CD4-positive, alpha-beta T cell treated with Interleukin-15 for 4 hours (primary cell): ENCODE results near the gene TEX13D.
"Not testable (repeated sequence)": the region's sequence is repeated elsewhere in the genome, so short reads cannot be mapped to it uniquely, and the experiment has no call there.

Experiments
- DNase-seq: peaks from one replicate; pipeline ENCODE4 v3.0.0-alpha.2; 2020; ENCODE audit warnings: low spot score

TEX13D gene

DNA sequence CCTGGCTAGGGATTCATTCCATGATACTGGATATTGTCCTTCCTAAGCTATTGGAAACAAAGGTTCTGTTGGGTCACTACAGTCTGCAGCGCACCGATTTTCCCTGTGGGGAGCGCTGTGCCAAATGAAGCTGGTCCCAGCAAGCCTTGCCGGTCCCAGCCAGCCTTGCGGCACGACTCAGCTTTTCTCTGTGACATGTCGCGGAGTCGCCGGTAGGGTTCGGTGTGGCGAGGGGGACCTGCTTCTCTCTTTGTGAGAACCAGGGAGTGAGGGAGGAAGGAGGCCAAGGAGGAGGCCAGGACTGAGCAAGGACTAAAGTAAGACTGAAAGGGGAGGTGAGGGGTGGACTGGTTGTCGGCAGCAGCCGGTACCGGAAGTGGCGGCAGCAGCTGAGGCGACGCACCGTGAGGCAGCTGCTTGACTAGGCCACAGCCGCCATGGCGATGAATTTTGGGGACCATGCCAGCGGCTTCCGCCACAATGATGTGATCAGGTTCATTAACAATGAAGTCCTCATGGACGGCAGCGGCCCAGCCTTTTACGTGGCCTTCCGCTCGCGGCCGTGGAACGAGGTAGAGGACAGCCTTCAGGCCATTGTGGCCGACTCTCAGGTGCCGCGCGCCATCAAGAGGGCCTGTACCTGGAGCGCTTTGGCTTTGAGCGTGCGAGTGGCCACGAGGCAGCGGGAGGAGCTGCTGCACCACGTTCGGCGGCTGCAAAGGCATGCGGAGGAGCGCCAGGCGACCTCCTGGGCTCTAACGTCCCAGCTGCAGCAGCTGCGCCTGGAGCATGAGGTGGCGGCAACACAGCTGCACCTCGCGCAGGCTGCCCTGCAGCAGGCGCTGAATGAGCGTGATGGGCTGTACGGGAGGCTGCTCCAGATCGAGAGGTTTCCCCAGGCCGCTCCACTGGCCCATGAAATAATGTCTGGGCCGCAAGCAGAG, at the start of gene TEX13D:
Gene TEX13D, plus strand, starts transcription at position 180 of the 944 bp plus-strand sequence. Its CDS starts 258 bp downstream, at position 438.
- DNase-seq = no peak

GRCh38 chrX:124289443-124289842, 43.0 kb upstream of the TEX13D start:
- no peak for DNase-seq

DNA sequence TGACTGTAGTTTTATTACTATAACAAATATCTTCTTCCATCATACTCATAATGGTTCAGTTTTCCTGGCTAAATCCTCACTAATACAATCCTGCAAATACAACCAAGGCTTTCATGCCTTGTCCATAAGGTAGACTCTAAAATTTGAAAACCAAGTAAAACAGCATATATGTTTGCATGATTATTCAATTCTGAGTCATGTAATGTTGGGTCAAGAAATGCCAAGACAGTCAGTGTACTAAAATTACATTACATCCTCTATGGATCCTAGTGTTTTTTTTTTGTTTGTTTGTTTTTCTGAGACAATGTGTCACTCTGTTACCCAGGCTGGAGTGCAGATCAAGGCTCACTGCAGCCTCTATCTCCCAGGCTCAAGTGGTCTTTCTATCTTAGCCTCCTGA, 38.6 kb upstream of the TEX13D start:
- no peak for DNase-seq

GRCh38 chrX:124299323-124299722, 33.1 kb upstream of the TEX13D start:
- DNase-seq = not testable (repeated sequence)

- DNase-seq = peak; percentile 28
Observed at GRCh38 chrX:124300405-124300804, 32.1 kb upstream of the TEX13D start.

- no peak for DNase-seq
Observed at GRCh38 chrX:124307253-124307907, 25.1 kb upstream of the TEX13D start.

DNA sequence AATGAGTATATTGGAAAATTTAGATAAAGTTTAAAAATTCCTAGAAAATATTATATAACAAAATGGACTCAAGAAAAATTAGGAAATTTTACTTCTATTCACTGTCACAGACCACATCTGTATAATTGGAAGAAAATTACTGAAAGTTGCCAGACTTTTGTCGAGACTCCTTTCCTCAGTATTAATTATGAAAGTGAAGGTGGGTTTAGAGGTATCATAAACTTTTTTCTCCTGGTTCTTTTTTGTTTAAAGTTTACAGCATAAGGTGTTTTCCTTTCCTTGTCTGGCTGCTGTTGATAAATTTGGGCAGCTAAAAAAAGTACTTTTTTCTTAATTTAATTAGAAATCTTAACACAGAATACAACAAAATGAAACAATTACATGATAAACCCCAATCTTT, 6.7 kb upstream of the TEX13D start:
- no peak for DNase-seq

DNA sequence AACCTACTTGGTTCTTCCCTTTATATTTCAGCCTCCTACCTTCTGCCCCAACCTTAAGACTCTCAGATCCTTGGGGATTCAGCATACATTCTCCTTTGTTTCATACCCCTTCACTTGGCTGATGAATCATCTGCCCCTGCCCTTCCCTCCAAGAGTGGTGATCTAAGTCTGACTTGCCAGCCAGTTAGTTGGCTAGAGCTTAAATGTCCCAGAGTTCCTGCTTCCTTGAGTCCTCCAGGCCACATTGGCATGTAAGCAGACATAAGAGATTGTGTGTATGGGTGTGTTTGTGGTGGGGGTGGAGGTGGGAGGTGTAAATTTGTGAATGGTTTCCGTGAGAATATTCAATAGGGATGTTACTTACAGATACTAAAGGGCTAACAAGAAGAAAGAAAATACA, 3.7 kb upstream of the TEX13D start:
- DNase-seq = no peak

DNA sequence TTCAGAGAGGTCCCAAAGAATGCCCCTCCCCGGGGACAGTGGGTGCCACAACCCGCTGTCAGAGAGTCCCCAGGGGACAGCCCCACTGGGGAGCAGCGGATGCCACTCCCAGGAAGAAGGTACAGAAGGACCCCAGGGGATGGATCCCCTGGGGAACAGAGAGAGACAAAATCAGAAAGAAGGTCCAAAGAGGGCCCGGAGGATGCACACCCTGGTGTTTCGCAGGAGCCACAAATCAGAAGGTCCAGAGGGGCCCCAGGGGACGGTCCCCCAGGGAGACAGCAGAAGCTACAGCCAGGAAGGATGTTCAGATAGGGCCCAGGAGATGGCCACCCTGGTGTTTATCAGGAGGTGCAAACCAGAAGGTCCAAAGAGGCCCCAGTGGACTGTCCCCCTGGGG, 1.4 kb downstream of the TEX13D start:
- DNase-seq = no peak

DNA sequence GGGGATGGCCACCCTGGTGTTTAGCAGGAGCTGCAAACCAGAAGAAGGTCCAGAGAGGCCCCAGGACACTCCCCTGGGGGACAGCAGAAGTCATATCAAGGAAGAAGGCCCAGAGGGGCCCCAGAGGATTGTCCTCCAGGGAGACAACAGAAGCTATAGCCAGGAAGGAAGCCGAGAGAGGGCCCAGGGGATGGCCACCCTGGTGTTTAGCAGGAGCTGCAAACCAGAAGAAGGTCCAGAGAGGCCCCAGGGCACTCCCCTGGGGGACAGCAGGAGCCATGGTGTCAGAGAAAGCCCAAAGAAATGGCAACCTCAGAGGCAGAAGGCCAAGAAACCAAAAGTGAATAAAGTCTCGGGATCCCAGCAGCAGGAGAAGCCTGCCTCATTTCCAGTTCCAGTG, 2.1 kb downstream of the TEX13D start:
- DNase-seq = not testable (repeated sequence)

GRCh38 chrX:124335598-124335997, 3.1 kb downstream of the TEX13D start:
- DNase-seq = no peak

- DNase-seq = no peak
Observed at GRCh38 chrX:124337916-124338315, 5.5 kb downstream of the TEX13D start.

DNA sequence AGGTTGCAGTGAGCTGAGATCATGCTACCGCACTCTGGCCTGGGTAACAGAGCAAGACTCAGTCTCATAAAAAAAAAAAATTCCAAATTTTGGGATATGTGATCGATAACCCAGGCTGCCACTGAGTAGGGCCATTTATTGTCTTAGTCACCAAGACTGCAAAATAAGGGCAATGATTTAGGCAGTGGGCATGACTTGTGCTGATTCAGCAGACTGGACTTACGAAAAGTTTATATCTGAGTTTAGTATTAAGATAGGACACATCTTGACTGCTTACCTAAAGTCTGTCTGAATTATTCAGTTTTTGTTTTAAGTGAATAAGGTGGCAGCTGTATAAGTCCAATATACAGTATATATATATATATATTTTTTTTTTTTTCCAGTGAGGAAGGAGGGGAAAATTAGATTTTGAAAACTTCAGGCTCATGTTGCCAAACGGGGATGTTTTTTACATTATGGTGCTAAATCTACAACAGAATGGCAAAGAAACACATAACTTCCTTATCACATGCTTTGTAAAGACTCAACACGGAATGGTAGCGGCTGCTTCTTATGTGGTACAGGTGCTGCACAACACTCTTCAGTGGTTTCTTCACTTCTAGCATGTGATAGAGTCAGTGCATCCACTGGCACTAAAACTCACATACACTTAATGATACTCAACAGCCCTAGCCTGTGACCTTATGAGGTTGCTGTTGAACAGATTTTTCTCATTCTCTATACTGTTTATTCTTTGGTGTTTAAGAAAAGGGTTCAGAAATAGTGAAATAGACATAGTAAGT, 6.5 kb downstream of the TEX13D start:
- peak; percentile 44 for DNase-seq

GRCh38 chrX:124341396-124342132, 9.1 kb downstream of the TEX13D start:
- DNase-seq = no peak

GRCh38 chrX:124342174-124342867, 9.9 kb downstream of the TEX13D start:
- DNase-seq = peak; percentile 57

GRCh38 chrX:124343016-124343415, 10.6 kb downstream of the TEX13D start:
- DNase-seq = no peak

DNA sequence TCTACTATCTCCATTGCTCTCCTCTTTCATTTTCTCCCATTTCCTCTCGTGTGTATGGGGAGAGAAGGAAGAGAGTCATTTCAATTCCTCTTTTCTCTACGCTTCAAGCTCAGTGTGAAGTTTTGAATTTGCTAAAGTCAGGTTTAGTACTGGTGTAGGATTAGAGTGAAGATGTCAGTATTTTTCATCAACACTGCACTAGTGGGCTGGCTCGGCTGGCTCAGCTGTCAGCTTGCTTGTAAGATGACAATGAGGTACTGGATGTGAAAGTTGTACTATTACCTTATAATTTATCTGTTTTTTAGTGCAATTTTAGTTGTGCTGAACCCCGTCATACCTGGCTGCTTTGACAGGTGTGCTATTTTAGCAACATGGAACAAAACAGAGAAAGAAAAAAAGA, 11.8 kb downstream of the TEX13D start:
- no peak for DNase-seq

GRCh38 chrX:124346117-124346876, 13.8 kb downstream of the TEX13D start, which contains the start of gene SH2D1A:
SH2D1A (plus strand) TSS chrX:124346563; CDS start chrX:124346643, 80 bp downstream.
- DNase-seq = peak; percentile 42

DNA sequence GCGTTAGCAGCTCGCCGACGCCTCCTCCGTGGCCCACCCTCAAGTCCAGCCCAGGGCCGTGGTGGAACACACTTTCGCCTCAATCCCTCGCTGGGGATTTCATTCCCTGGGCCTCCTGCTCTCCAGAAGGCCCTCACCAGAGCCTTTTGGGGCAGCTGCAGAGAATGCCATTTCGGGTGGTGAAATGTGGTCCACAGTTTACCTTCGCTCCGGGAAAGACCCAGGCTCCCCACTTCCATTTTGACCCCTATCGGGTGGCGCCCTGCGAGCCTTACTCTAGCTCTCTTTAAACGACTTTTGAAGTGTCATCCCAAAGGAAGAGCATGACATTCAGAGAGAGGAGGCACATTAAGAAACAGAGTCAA, 14.4 kb downstream of the TEX13D start:
- DNase-seq = no peak

GRCh38 chrX:124347242-124347641, 14.8 kb downstream of the TEX13D start:
- peak; percentile 48 for DNase-seq
